ENCODE data around the gene CNN1.

CNN1 gene

DNA sequence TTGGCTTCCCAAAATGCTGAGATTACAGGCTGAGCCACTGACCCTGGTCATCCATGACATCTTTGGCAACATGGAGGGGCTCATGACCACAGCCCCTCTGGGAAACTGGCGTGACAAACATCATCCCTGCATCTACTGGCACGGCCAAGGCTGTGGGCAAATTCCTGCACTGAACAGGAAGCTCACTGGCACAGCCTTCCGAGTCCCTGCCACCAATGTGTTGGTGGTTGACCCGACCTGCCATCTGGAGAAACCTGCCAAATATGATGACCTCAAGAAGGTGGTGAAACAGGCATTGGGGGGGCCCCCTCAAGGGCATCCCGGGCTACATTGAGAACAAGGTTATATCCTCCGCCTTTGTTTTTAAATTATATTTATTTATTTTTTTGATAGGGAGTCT, 47.7 kb downstream of the CNN1 start:
- TF ChIP-seq CTCF (IDR thresholded peaks at IDR 0.05): no peak
- Histone ChIP-seq H3K36me3 (no peaks in the 10 kb centered on the region), H3K4me1 (no peaks in the 10 kb centered on the region), H3K4me3 (no peak overlapping the region), H3K9me3 (no peaks in the 10 kb centered on the region), H3K27me3 (no peaks in the 10 kb centered on the region), H3K27ac (no peak overlapping the region)
- DNase-seq: no peak
- intact Hi-C loops (cut with DNase I; ENCODE audit: low total_unique reads): no loop called here

- Histone ChIP-seq H3K27ac (no peak overlapping the region), H3K27me3 (no peaks in the 10 kb centered on the region), H3K36me3 (no peaks in the 10 kb centered on the region), H3K9me3 (no peaks in the 10 kb centered on the region), H3K4me1 (no peaks in the 10 kb centered on the region), H3K4me3 (no peak overlapping the region)
- TF ChIP-seq CTCF (IDR thresholded peaks at IDR 0.05): peak; percentile 87 to 93
- peak; percentile 78 to 86 for DNase-seq
- intact Hi-C loops (cut with DNase I; ENCODE audit: low total_unique reads): no loop called here
These were observed 48.8 kb downstream of the CNN1 start for GRCh38 chr19:11587302-11587974.

GRCh38 chr19:11587975-11588631, 49.5 kb downstream of the CNN1 start:
- intact Hi-C loops (cut with DNase I; ENCODE audit: low total_unique reads): no loop called here
- H3K27ac ChIP-seq: no peak overlapping the region
- no peak for DNase-seq
- no peak overlapping the region for H3K4me3 ChIP-seq
- H3K9me3 ChIP-seq: no peaks in the 10 kb centered on the region
- no peak for TF ChIP-seq CTCF (IDR thresholded peaks at IDR 0.05)
- no peaks in the 10 kb centered on the region for H3K36me3 ChIP-seq
- no peaks in the 10 kb centered on the region for H3K27me3 ChIP-seq
- H3K4me1 ChIP-seq: no peaks in the 10 kb centered on the region

GRCh38 chr19:11594084-11594483, 55.4 kb downstream of the CNN1 start:
- no peak for DNase-seq
- intact Hi-C loops (cut with DNase I; ENCODE audit: low total_unique reads): no loop called here

DNA sequence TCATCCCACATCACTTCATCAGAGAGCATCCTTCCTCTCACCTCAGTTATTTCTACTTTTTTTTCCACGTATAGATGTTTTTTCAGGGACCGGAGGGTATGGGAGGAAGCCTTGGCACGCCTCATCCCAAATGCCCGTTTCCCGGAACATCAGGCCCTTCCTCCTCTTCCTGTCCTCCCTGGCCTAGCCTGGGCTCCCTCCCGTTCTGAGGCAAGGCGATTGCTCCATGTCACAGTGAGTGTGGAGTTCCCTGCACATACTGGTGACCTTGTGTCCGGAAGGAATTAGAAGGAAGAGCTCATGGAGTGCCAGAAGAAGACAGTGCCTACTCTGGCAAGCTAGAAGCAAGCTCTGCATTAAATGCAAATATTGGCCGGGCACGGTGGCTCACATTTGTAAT, 57.5 kb downstream of the CNN1 start:
- Histone ChIP-seq H3K4me3 (no peak overlapping the region), H3K9me3 (no peaks in the 10 kb centered on the region), H3K27me3 (no peaks in the 10 kb centered on the region), H3K36me3 (no peaks in the 10 kb centered on the region), H3K27ac (no peak overlapping the region), H3K4me1 (peaks cover 0 to 31% (median 11%) of the 10 kb centered on the region in 4 donors)
- no peak for TF ChIP-seq CTCF (IDR thresholded peaks at IDR 0.05)
- intact Hi-C loops (cut with DNase I; ENCODE audit: low total_unique reads): no loop called here
- DNase-seq: no peak

More at GRCh38 chr19:11594084-11594483, 55.4 kb downstream of the CNN1 start:
- peaks cover 0 to 16% (median 10%) of the 10 kb centered on the region in 4 donors for H3K4me1 ChIP-seq
- no peak overlapping the region for H3K27ac ChIP-seq
- H3K4me3 ChIP-seq: no peak overlapping the region
- no peaks in the 10 kb centered on the region for H3K27me3 ChIP-seq
- H3K9me3 ChIP-seq: no peaks in the 10 kb centered on the region
- no peaks in the 10 kb centered on the region for H3K36me3 ChIP-seq
- no peak for TF ChIP-seq CTCF (IDR thresholded peaks at IDR 0.05)

Measured in tibial artery (tissue), 4 donors.